Measurements from ENCODE around the gene XRCC5.

GRCh38 chr2:216205486-216205885, 96.3 kb downstream of the XRCC5 start:
- TF ChIP-seq CBX8 (IDR thresholded peaks at IDR 0.05; ENCODE audit: borderline replicate concordance, low read depth, low read length) = no peak
- no peak for TF ChIP-seq YY1 (IDR thresholded peaks at IDR 0.05; ENCODE audit: low read depth, low read length)
- no peak for TF ChIP-seq CTCF (IDR thresholded peaks at IDR 0.05; ENCODE audit: control extremely low read depth in 1 of 3, insufficient read depth in 1 of 3, low read depth in 1 of 3, low read length in 3 of 3)
- TF ChIP-seq JUN (IDR thresholded peaks at IDR 0.05; ENCODE audit: low read depth, low read length) = no peak
- TF ChIP-seq EGR1 (IDR thresholded peaks at IDR 0.05; ENCODE audit: borderline replicate concordance, low read depth, low read length) = no peak
- no peak for TF ChIP-seq RBBP5 (IDR thresholded peaks at IDR 0.05; ENCODE audit: borderline replicate concordance, low read depth, low read length)
- TF ChIP-seq POLR2A (IDR thresholded peaks at IDR 0.05; ENCODE audit: control extremely low read depth in 1 of 2, low read depth in 2 of 2, low read length in 2 of 2) = no peak
- no peak for TF ChIP-seq POLR2AphosphoS5 (IDR thresholded peaks at IDR 0.05; ENCODE audit: low read depth, low read length)
- no peak for TF ChIP-seq CBX5 (IDR thresholded peaks at IDR 0.05; ENCODE audit: low read depth, low read length)
- TF ChIP-seq SP1 (IDR thresholded peaks at IDR 0.05; ENCODE audit: low read depth, low read length) = no peak
- no peak for TF ChIP-seq EP300 (IDR thresholded peaks at IDR 0.05; ENCODE audit: borderline replicate concordance in 1 of 2, low read depth in 2 of 2, low read length in 2 of 2)
- TF ChIP-seq RFX5 (IDR thresholded peaks at IDR 0.05; ENCODE audit: borderline replicate concordance, low read depth, low read length) = no peak
- no peak for TF ChIP-seq CHD2 (IDR thresholded peaks at IDR 0.05; ENCODE audit: low read length)

All from H1 (cell line).